ENCODE measurements around the gene TBCB.
A peak's percentile ranks its signal among the peaks of the same experiment; 100 is the strongest.

The TBCB gene

DNA sequence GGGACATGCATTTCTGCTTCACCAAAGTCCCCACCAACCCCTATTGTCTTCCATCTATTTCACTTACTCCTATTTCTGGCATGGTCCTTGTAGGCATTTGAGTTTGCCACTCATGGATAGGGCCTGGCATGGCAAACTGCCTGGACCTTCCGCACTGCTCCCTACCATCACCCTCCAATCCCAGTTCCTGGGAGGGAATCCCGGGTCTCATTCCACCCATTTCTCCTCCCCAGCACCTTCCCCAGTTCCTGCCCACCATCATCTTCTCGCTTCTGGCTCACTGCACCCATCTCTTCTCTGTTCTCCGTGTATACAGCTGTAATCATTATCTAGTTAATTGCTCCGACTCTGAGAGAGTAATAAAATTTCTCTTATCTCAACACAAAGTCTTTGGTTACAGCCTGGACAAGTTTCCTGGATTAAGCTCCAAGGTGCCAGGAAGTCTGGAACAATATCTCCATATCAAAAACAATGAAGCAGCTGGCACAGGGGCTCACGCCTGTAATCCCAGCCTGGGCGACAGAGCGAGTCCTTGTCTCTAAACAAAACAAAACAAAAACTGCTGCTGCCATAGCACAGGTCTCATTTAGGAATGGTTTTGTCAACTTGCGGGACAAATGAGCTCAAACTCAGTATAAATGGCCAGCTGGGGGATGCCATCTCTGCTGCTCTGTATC lies 54.0 kb downstream of the TBCB start (continued):
- TF ChIP-seq ZNF768 (tag by site-specific recombination; IDR thresholded peaks at IDR 0.05), result no peak
- no peak for TF ChIP-seq ZNF324 (tag by site-specific recombination; IDR thresholded peaks at IDR 0.05)
- no peak for TF ChIP-seq ZNF211 (tag by site-specific recombination; IDR thresholded peaks at IDR 0.05; ENCODE audit: low read depth)
- no peak for TF ChIP-seq ZNF114 (tag by site-specific recombination; IDR thresholded peaks at IDR 0.05)
- TF ChIP-seq ZFP41 (tag by site-specific recombination; IDR thresholded peaks at IDR 0.05; ENCODE audit: borderline replicate concordance), result no peak
- no peak for TF ChIP-seq GLI4 (tag by site-specific recombination; IDR thresholded peaks at IDR 0.05)
- no peak for TF ChIP-seq ZNF837 (tag by site-specific recombination; IDR thresholded peaks at IDR 0.05)
- no peak for TF ChIP-seq HOXC10 (CRISPR knock-in tag; IDR thresholded peaks at IDR 0.05)
- TF ChIP-seq, protein P1, sequence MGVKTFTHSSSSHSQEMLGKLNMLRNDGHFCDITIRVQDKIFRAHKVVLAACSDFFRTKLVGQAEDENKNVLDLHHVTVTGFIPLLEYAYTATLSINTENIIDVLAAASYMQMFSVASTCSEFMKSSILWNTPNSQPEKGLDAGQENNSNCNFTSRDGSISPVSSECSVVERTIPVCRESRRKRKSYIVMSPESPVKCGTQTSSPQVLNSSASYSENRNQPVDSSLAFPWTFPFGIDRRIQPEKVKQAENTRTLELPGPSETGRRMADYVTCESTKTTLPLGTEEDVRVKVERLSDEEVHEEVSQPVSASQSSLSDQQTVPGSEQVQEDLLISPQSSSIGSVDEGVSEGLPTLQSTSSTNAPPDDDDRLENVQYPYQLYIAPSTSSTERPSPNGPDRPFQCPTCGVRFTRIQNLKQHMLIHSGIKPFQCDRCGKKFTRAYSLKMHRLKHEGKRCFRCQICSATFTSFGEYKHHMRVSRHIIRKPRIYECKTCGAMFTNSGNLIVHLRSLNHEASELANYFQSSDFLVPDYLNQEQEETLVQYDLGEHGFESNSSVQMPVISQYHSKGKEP (tag by site-specific recombination; IDR thresholded peaks at IDR 0.05), result no peak; the same call in 1 of the 2 replicates
- no peak for TF ChIP-seq SALL2 (tag by site-specific recombination; IDR thresholded peaks at IDR 0.05; ENCODE audit: borderline replicate concordance)
- peak; percentile 39; the same call in 1 of the 2 replicates for TF ChIP-seq ZNF610 (tag by site-specific recombination; IDR thresholded peaks at IDR 0.05; ENCODE audit: borderline replicate concordance)
- no peak for TF ChIP-seq ZNF555 (tag by site-specific recombination; conservative IDR thresholded peaks at IDR 0.05)
- TF ChIP-seq ZNF416 (tag by site-specific recombination; IDR thresholded peaks at IDR 0.05), result no peak
- TF ChIP-seq, protein P2, sequence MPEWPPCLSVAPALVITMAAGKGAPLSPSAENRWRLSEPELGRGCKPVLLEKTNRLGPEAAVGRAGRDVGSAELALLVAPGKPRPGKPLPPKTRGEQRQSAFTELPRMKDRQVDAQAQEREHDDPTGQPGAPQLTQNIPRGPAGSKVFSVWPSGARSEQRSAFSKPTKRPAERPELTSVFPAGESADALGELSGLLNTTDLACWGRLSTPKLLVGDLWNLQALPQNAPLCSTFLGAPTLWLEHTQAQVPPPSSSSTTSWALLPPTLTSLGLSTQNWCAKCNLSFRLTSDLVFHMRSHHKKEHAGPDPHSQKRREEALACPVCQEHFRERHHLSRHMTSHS (tag by site-specific recombination; IDR thresholded peaks at IDR 0.05), result no peak
- TF ChIP-seq, protein P3, sequence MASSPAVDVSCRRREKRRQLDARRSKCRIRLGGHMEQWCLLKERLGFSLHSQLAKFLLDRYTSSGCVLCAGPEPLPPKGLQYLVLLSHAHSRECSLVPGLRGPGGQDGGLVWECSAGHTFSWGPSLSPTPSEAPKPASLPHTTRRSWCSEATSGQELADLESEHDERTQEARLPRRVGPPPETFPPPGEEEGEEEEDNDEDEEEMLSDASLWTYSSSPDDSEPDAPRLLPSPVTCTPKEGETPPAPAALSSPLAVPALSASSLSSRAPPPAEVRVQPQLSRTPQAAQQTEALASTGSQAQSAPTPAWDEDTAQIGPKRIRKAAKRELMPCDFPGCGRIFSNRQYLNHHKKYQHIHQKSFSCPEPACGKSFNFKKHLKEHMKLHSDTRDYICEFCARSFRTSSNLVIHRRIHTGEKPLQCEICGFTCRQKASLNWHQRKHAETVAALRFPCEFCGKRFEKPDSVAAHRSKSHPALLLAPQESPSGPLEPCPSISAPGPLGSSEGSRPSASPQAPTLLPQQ (tag by site-specific recombination; IDR thresholded peaks at IDR 0.05), result peak; percentile 74
- TF ChIP-seq ZNF214 (tag by site-specific recombination; IDR thresholded peaks at IDR 0.05; ENCODE audit: borderline replicate concordance), result no peak
- TF ChIP-seq ZSCAN16 (tag by site-specific recombination; IDR thresholded peaks at IDR 0.05), result no peak; the same call in 1 of the 2 replicates
- TF ChIP-seq ZNF175 (tag by site-specific recombination; IDR thresholded peaks at IDR 0.05), result no peak
- peak; percentile 98 for TF ChIP-seq ZNF792 (tag by site-specific recombination; IDR thresholded peaks at IDR 0.05)
- peak; percentile 97 for TF ChIP-seq KLF8 (tag by site-specific recombination; IDR thresholded peaks at IDR 0.05)
- TF ChIP-seq ZNF501 (tag by site-specific recombination; IDR thresholded peaks at IDR 0.05), result peak; percentile 89
- TF ChIP-seq ZBTB20 (tag by site-specific recombination; IDR thresholded peaks at IDR 0.05), result peak; percentile 77
- TF ChIP-seq ZFHX2 (tag by site-specific recombination; conservative IDR thresholded peaks at IDR 0.05), result no peak
- TF ChIP-seq ZNF621 (tag by site-specific recombination; IDR thresholded peaks at IDR 0.05), result no peak
- TF ChIP-seq, protein P4, sequence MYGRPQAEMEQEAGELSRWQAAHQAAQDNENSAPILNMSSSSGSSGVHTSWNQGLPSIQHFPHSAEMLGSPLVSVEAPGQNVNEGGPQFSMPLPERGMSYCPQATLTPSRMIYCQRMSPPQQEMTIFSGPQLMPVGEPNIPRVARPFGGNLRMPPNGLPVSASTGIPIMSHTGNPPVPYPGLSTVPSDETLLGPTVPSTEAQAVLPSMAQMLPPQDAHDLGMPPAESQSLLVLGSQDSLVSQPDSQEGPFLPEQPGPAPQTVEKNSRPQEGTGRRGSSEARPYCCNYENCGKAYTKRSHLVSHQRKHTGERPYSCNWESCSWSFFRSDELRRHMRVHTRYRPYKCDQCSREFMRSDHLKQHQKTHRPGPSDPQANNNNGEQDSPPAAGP (tag by site-specific recombination; IDR thresholded peaks at IDR 0.05), result no peak
- TF ChIP-seq ZBTB1 (tag by site-specific recombination; IDR thresholded peaks at IDR 0.05), result no peak
- no peak for TF ChIP-seq SP3 (tag by site-specific recombination; IDR thresholded peaks at IDR 0.05)
- TF ChIP-seq SP2 (tag by site-specific recombination; IDR thresholded peaks at IDR 0.05), result peak; percentile 8; the same call in 1 of the 2 replicates
- no peak for TF ChIP-seq ZNF560 (tag by site-specific recombination; IDR thresholded peaks at IDR 0.05; ENCODE audit: borderline replicate concordance)
- TF ChIP-seq, protein P5, sequence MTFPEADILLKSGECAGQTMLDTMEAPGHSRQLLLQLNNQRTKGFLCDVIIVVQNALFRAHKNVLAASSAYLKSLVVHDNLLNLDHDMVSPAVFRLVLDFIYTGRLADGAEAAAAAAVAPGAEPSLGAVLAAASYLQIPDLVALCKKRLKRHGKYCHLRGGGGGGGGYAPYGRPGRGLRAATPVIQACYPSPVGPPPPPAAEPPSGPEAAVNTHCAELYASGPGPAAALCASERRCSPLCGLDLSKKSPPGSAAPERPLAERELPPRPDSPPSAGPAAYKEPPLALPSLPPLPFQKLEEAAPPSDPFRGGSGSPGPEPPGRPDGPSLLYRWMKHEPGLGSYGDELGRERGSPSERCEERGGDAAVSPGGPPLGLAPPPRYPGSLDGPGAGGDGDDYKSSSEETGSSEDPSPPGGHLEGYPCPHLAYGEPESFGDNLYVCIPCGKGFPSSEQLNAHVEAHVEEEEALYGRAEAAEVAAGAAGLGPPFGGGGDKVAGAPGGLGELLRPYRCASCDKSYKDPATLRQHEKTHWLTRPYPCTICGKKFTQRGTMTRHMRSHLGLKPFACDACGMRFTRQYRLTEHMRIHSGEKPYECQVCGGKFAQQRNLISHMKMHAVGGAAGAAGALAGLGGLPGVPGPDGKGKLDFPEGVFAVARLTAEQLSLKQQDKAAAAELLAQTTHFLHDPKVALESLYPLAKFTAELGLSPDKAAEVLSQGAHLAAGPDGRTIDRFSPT (tag by site-specific recombination; IDR thresholded peaks at IDR 0.05), result peak; percentile 98
- no peak for TF ChIP-seq ZNF549 (tag by site-specific recombination; IDR thresholded peaks at IDR 0.05)
- TF ChIP-seq ZNF184 (tag by site-specific recombination; IDR thresholded peaks at IDR 0.05), result no peak
- no peak; the same call in 1 of the 2 replicates for TF ChIP-seq TRIM28 (IDR thresholded peaks at IDR 0.05; ENCODE audit: borderline replicate concordance, low read length)
- no peak for TF ChIP-seq ZNF112 (tag by site-specific recombination; IDR thresholded peaks at IDR 0.05)
- no peak for TF ChIP-seq RBAK (tag by site-specific recombination; IDR thresholded peaks at IDR 0.05)
- TF ChIP-seq ZNF132 (tag by site-specific recombination; IDR thresholded peaks at IDR 0.05; ENCODE audit: borderline replicate concordance), result no peak

Measured in HEK293 (cell line).